Loucy (cell line): ENCODE results near the gene TUBA4B.

Source experiments
- H2AFZ ChIP-seq: fragments of 200-600 bp; sonication (generic); 2 replicates; pipeline ENCODE4 v1.6.0; 2016; ENCODE audit warnings: antibody characterized with exemption, mild to moderate bottlenecking, low read length, moderate library complexity
- H3F3A ChIP-seq: fragments of 200-600 bp; 2 replicates; pipeline ENCODE4 v1.6.0; 2016; ENCODE audit warnings: antibody characterized with exemption, low read depth, mild to moderate bottlenecking
- H3K27me3 ChIP-seq: fragments of 200-600 bp; sonication (generic); 2 replicates; pipeline ENCODE4 v1.6.1; 2014; ENCODE audit warnings: low read length, mild to moderate bottlenecking; ENCODE audit not compliant: insufficient read depth, poor library complexity, severe bottlenecking
- H3K36me3 ChIP-seq: fragments of 200-600 bp; sonication (generic); 2 replicates; pipeline ENCODE4 v1.6.1; 2016; ENCODE audit warnings: low read length; ENCODE audit not compliant: insufficient read depth
- H3K4me1 ChIP-seq: fragments of 200-600 bp; sonication (generic); 2 replicates; pipeline ENCODE4 v1.5.1; 2014; ENCODE audit warnings: low read length, mild to moderate bottlenecking; ENCODE audit not compliant: insufficient read depth, poor library complexity, severe bottlenecking
- H3K4me2 ChIP-seq: fragments of 200-600 bp; sonication (generic); 2 replicates; pipeline ENCODE4 v1.6.0; 2014; ENCODE audit warnings: antibody characterized with exemption, low read length, low read depth, mild to moderate bottlenecking; ENCODE audit not compliant: poor library complexity, severe bottlenecking
- H3K4me3 ChIP-seq: fragments of 200-600 bp; sonication (generic); 2 replicates; pipeline ENCODE4 v1.5.1; 2014; ENCODE audit warnings: low read length, mild to moderate bottlenecking, mixed read lengths; ENCODE audit not compliant: poor library complexity, severe bottlenecking
- H3K79me2 ChIP-seq: fragments of 200-600 bp; sonication (generic); 2 replicates; pipeline ENCODE4 v1.6.1; 2014; ENCODE audit warnings: low read length; ENCODE audit not compliant: insufficient read depth
- H3K9ac ChIP-seq: fragments of 200-600 bp; sonication (generic); 2 replicates; pipeline ENCODE4 v1.6.0; 2014; ENCODE audit warnings: mild to moderate bottlenecking, low read depth, low read length, moderate library complexity; ENCODE audit not compliant: poor library complexity, severe bottlenecking
- H3K9me2 ChIP-seq: fragments of 200-600 bp; sonication (generic); replicated peaks from 2 replicates; pipeline ENCODE4 v1.6.1; 2016; ENCODE audit warnings: low read depth, low read length, mixed read lengths
- H3K9me3 ChIP-seq: fragments of 200-600 bp; sonication (generic); 2 replicates; pipeline ENCODE4 v1.6.1; 2014; ENCODE audit warnings: mild to moderate bottlenecking, antibody characterized with exemption, low read length, low read depth; ENCODE audit not compliant: insufficient read depth
- H4K20me1 ChIP-seq: fragments of 200-600 bp; sonication (generic); 2 replicates; pipeline ENCODE4 v1.6.0; 2014; ENCODE audit warnings: antibody characterized with exemption, low read length, mild to moderate bottlenecking; ENCODE audit not compliant: insufficient read depth, poor library complexity, severe bottlenecking
- EZH2phosphoT487 ChIP-seq: fragments of 200-600 bp; IDR thresholded peaks from 2 replicates; pipeline ENCODE4 v1.6.1; 2018; ENCODE audit warnings: antibody characterized with exemption, mild to moderate bottlenecking, moderate library complexity, borderline replicate concordance
- TF ChIP-seq, protein P1 (sequence below): fragments of 200-600 bp; sonication (generic); conservative IDR thresholded peaks from 2 replicates; pipeline ENCODE4 v1.5.1; 2014; ENCODE audit warnings: mild to moderate bottlenecking, antibody characterized with exemption, low read length

TUBA4B gene

DNA sequence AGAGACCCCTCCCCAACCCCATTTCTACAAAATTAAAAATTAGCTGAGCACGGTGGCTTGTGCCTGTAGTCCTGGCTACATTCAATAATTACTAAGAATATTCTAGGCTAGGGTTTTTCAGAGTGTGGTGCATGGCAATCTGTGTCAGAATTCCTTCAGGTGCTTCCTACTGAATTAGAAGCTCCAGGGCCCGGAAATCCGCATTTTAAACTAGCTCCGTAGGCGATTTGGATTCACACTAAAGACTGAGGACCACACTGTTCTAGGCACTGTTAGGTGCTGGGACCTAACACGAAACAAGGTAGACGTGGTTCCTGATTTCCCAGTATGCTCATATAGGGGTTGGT, 47.1 kb upstream of the TUBA4B start:
- peak overlapping the region; percentile 90 for H2AFZ ChIP-seq
- peaks cover 9% of the 10 kb centered on the region; the same call in 1 of the 2 replicates for H3K79me2 ChIP-seq
- peaks cover 18% of the 10 kb centered on the region for H3K4me1 ChIP-seq
- H3K36me3 ChIP-seq, result no peaks in the 10 kb centered on the region
- H3K9me3 ChIP-seq, result peaks cover 8% of the 10 kb centered on the region; the same call in 1 of the 2 replicates
- H3F3A ChIP-seq, result 0 out of 2 replicates have a peak, but pooled peaks cover 5% of the 10 kb centered on the region
- peak overlapping the region; percentile 99 for H3K4me2 ChIP-seq
- TF ChIP-seq, protein P1, sequence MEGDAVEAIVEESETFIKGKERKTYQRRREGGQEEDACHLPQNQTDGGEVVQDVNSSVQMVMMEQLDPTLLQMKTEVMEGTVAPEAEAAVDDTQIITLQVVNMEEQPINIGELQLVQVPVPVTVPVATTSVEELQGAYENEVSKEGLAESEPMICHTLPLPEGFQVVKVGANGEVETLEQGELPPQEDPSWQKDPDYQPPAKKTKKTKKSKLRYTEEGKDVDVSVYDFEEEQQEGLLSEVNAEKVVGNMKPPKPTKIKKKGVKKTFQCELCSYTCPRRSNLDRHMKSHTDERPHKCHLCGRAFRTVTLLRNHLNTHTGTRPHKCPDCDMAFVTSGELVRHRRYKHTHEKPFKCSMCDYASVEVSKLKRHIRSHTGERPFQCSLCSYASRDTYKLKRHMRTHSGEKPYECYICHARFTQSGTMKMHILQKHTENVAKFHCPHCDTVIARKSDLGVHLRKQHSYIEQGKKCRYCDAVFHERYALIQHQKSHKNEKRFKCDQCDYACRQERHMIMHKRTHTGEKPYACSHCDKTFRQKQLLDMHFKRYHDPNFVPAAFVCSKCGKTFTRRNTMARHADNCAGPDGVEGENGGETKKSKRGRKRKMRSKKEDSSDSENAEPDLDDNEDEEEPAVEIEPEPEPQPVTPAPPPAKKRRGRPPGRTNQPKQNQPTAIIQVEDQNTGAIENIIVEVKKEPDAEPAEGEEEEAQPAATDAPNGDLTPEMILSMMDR, result no peak
- no peak for TF ChIP-seq EZH2phosphoT487
- H4K20me1 ChIP-seq, result peaks cover 4% of the 10 kb centered on the region
- H3K27me3 ChIP-seq, result no peaks in the 10 kb centered on the region
- H3K9me2 ChIP-seq, result no peaks in the 10 kb centered on the region
- H3K9ac ChIP-seq, result peak overlapping the region; percentile 87
- H3K4me3 ChIP-seq, result peak overlapping the region; percentile 90

DNA sequence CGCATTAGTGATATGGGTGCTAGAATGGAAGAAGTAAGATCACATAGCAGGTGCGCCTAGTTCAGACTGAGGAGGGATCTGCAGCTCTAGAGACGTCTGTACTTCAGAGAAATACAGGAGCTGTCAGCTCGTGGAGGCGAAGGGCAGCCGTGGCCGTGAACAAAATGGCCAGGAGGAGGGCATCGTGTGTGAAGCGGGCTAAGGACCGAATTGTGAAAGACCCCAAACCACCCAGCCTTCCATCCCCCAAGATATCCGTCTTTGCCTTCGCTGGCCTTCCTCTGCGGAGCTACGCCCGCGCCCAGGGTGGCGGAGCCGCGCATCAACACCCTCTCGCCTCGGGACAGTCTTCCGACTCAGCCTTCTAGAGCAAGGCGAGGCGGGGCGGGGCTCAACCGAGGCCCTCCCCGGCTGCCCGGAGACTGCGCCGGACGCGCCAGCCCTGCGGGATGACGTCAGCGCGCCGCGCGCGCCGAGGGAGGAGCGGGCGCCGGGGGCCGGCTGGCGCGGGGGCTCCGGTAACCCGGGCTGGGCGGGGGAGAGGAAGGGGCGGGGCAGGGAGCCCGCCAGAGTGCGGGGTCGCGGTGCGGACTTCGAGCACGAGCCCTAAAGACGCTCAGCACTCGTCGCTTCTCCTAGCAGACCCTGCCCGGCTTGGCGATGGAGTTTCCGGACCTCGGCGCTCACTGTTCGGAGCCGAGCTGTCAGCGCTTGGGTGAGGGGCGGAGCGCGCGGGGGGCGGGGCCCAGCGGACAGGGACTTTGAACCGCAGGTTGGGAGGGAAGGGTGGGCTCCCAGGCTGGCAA, 46.5 kb upstream of the TUBA4B start, which contains the start of gene ZFAND2B:
ZFAND2B (plus strand) TSS at position 455 of the 806 bp plus-strand sequence; CDS start at position 661, 206 bp downstream.
- Histone ChIP-seq H3K9ac (peak within 1 kb of the TSS; percentile 87), H3K9me2 (no peaks in the 10 kb centered on the region), H3K9me3 (peaks cover 8% of the 10 kb centered on the region; the same call in 1 of the 2 replicates), H3K79me2 (peaks cover 9% of the 10 kb centered on the region; the same call in 1 of the 2 replicates), H2AFZ (peak within 1 kb of the TSS; percentile 93), H3K4me2 (peak within 1 kb of the TSS; percentile 100), H3K4me1 (peaks cover 18% of the 10 kb centered on the region), H3K27me3 (no peaks in the 10 kb centered on the region), H3F3A (0 out of 2 replicates have a peak, but pooled peaks cover 5% of the 10 kb centered on the region), H4K20me1 (peaks cover 4% of the 10 kb centered on the region), H3K4me3 (peak within 1 kb of the TSS; percentile 90), H3K36me3 (no peaks in the 10 kb centered on the region)
- TF ChIP-seq, protein P1, result no peak
- no peak for TF ChIP-seq EZH2phosphoT487

DNA sequence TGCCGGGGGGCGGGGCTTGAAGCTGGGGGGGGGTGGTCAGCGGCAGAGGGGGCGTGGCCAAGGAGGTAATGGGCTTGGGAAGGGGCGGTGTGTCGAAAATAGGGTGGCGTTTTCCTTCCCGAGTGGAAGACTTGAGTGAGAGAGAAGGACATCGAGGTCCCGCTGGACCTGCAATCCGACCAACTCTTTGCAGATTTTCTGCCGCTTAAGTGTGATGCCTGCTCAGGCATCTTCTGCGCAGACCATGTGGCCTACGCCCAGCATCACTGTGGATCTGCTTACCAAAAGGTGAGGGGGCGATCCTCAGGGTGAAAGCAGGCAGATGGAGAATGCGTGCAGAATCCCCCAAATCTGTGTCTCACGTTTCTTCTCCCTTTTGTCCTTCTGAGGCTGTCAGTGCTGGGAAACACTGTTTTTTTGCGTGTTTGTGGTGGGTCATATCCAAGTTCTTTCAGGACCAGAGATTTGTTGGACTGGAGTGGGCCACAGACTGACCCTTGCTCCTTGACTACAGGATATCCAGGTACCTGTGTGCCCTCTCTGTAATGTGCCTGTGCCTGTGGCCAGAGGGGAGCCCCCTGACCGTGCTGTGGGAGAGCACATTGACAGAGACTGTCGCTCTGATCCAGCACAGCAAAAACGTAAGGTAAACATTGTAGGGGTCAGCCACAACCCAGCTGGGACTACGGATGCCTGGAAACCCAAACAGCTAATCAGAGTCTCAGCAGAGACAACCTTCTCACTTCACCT, 45.7 kb upstream of the TUBA4B start:
- peak overlapping the region; percentile 90 for H3K4me3 ChIP-seq
- peak overlapping the region; percentile 93 for H2AFZ ChIP-seq
- H3K36me3 ChIP-seq, result no peaks in the 10 kb centered on the region
- peaks cover 18% of the 10 kb centered on the region for H3K4me1 ChIP-seq
- H3F3A ChIP-seq, result 0 out of 2 replicates have a peak, but pooled peaks cover 5% of the 10 kb centered on the region
- no peak for TF ChIP-seq EZH2phosphoT487
- TF ChIP-seq, protein P1, result no peak
- peaks cover 4% of the 10 kb centered on the region; the same call in 1 of the 2 replicates for H3K9me3 ChIP-seq
- H3K79me2 ChIP-seq, result peaks cover 9% of the 10 kb centered on the region; the same call in 1 of the 2 replicates
- peaks cover 4% of the 10 kb centered on the region for H4K20me1 ChIP-seq
- peak overlapping the region; percentile 100 for H3K4me2 ChIP-seq
- H3K27me3 ChIP-seq, result no peaks in the 10 kb centered on the region
- no peaks in the 10 kb centered on the region for H3K9me2 ChIP-seq
- peak overlapping the region; percentile 87 for H3K9ac ChIP-seq
